Stomach smooth muscle (tissue), 2 donors: ENCODE data around the gene PTDSS2.

ENCODE experiments used
- H3K27ac ChIP-seq: one replicate; pipeline ENCODE4 v1.7.0; 2013; ENCODE audit warnings: mild to moderate bottlenecking, low read length, inconsistent platforms
- H3K27me3 ChIP-seq, 2 donors: one replicate each; pipeline ENCODE4 v1.7.0; 2013; ENCODE audit warnings: low read length in 2 of 2; ENCODE audit not compliant: insufficient read depth in 2 of 2, control insufficient read depth in 1 of 2
- H3K36me3 ChIP-seq, 2 donors: one replicate each; pipeline ENCODE4 v1.7.0; 2013; ENCODE audit warnings: low read length in 2 of 2; ENCODE audit not compliant: control insufficient read depth in 2 of 2, insufficient read depth in 2 of 2
- H3K4me1 ChIP-seq: one replicate; pipeline ENCODE4 v1.7.0; 2013; ENCODE audit warnings: low read length; ENCODE audit not compliant: control insufficient read depth, insufficient read depth
- H3K4me3 ChIP-seq, 2 donors: one replicate each; pipeline ENCODE4 v1.7.0; 2013; ENCODE audit warnings: low read length in 2 of 2
- H3K9ac ChIP-seq, 2 donors: one replicate each; pipeline ENCODE4 v1.7.0; 2013; ENCODE audit warnings: low read length in 2 of 2, mild to moderate bottlenecking in 1 of 2
- H3K9me3 ChIP-seq, 2 donors: one replicate each; pipeline ENCODE4 v1.7.0; 2013; ENCODE audit warnings: low read length in 2 of 2; ENCODE audit not compliant: control insufficient read depth in 2 of 2
- donor health status: healthy.
- donor health status: Pancreatic carcinoma.

PTDSS2 gene

DNA sequence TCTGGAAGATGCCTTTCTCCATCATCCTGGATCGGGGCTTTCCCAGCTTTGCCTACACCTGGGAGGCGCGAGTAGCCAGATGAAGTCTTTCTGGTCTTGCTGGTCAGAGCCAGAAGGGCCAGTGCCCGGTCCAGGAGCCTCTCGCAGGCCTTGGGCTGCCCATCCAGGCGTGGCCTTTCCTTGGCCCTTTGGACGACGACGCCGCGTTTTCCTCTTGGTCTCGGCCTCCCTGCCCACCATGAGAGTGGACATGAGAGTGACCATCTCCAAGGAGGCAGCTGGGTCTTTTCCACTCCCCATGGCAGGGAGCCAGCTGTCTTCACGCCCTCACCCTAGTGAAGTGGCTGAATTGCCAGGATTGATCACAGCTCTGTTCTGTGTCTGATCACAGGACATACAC, 3.5 kb downstream of the PTDSS2 start:
- H3K4me1 ChIP-seq: peaks cover 25% of the 10 kb centered on the region
- no peak overlapping the region for H3K9ac ChIP-seq
- H3K9me3 ChIP-seq: no peaks in the 10 kb centered on the region
- no peak overlapping the region for H3K27ac ChIP-seq
- H3K27me3 ChIP-seq: no peaks in the 10 kb centered on the region
- peaks cover 4 to 13% of the 10 kb centered on the region in 2 donors for H3K36me3 ChIP-seq
- no peak overlapping the region for H3K4me3 ChIP-seq

DNA sequence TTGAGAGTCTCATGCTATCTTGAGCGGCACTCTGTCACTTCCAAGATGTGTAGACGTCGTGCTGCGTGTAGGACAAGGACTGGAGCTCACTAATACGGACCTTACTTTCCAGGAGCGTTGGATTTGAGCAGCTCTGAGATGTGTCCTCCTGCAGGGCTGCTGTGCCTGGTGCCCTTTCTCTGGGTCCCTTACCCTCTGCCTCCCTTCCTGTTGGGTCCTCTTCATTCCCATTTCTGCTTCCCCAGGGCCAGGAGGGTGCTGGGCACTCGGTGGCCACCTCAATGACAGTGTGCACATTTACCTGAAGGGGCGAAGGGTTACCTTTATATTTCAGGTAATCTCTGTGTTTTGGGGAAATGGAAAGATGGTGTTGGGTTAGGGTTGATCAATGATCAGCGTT, 4.0 kb downstream of the PTDSS2 start:
- no peak overlapping the region for H3K27ac ChIP-seq
- H3K4me1 ChIP-seq: peaks cover 22% of the 10 kb centered on the region
- no peaks in the 10 kb centered on the region for H3K27me3 ChIP-seq
- H3K9ac ChIP-seq: no peak overlapping the region
- H3K9me3 ChIP-seq: no peaks in the 10 kb centered on the region
- H3K4me3 ChIP-seq: no peak overlapping the region
- peaks cover 4 to 13% of the 10 kb centered on the region in 2 donors for H3K36me3 ChIP-seq

DNA sequence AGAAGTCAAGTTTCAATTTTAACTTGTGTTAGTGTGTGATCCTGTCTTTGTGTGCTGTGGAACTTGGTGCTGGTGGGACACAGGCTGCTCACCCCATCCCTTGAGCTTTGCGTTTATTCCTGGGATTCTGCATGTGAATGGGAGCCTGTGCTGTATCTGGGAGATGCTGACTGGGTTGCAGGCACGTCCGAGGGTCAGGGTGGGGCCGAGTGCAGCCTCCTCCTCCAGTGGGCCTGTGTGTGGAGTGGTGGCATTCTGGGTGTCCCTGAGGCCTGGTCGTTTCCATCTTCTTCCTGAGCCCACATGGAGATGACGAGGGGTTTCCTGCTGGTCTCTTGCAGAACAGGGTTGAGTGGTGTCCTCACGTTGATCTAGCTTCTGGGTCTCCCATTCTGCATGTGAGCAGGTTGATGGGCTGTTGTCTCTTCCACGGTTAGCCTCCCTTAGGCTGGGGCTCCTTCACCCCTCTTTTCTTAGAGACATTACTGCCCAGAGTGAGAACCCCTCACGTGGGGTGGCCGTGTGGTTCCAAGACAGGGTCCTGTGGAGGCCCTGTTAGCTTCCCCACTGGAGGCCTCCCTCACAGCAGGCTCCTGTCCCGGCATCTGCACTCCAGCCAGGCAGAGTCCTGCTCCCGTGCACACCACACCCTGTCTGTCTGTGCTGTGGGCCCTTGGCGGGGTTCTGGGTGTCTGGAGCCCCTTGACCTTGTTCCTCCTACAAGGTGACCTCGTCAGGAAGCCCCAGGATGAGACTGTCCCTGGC, 4.9 kb downstream of the PTDSS2 start:
- Histone ChIP-seq H3K9ac (no peak overlapping the region), H3K36me3 (peaks cover 4 to 13% of the 10 kb centered on the region in 2 donors), H3K27me3 (no peaks in the 10 kb centered on the region), H3K27ac (no peak overlapping the region), H3K9me3 (no peaks in the 10 kb centered on the region), H3K4me1 (peaks cover 15% of the 10 kb centered on the region), H3K4me3 (no peak overlapping the region)

DNA sequence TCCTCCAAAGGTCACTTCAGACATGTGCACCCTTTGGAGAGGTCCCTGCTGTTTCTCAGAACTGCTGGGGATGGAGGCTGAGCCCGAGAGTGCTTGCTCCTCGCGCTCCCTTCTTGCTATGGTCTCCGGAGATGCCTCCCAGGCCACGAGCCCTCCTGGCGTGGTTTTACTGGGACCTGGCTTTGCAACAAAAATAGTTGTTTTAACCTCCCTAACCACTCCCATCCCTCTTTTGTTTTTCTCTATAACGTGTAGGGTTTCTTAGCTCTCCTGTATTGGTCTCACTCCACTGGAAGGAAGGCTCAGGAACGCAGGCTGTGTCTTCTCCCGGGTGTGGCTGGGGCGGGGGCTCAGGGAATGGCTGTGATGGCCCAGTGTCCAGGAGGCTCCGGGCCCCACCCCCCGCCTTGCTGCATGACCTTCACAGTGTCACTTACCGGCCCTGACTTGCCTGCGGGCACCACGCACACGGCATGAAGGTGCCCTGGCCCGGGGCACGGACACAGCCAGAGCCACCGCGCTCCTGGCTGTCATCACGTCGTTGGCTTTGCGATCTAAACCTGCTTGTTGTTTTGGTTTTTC, 5.6 kb downstream of the PTDSS2 start:
- Histone ChIP-seq H3K4me3 (no peak overlapping the region), H3K4me1 (peaks cover 14% of the 10 kb centered on the region), H3K36me3 (peaks cover 9 to 15% of the 10 kb centered on the region in 2 donors), H3K27me3 (no peaks in the 10 kb centered on the region), H3K9ac (no peak overlapping the region), H3K9me3 (no peaks in the 10 kb centered on the region), H3K27ac (no peak overlapping the region)

DNA sequence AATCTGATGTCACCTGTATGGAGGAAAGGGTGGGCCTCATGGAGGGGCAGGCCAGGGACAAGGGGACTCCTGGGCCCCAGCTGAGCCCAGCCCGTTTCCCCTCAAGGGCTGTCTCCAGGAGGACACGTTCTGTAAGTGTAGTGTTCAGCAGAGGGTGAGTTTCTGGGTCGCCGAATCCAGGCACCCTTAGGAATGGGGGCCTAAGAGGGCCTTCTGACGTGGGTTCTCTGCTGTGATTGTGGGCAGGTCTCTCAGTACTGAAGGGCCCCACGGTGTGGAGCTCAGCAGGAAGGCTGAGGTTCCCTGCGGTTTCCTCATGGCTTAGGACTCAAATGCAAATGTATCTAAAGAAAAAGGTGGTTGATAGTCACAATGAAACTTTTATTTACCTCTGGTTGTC, 6.5 kb downstream of the PTDSS2 start:
- H3K9me3 ChIP-seq: no peaks in the 10 kb centered on the region
- H3K4me3 ChIP-seq: no peak overlapping the region
- no peaks in the 10 kb centered on the region for H3K27me3 ChIP-seq
- no peak overlapping the region for H3K9ac ChIP-seq
- H3K27ac ChIP-seq: no peak overlapping the region
- peaks cover 6% of the 10 kb centered on the region for H3K4me1 ChIP-seq
- peaks cover 17 to 24% of the 10 kb centered on the region in 2 donors for H3K36me3 ChIP-seq

DNA sequence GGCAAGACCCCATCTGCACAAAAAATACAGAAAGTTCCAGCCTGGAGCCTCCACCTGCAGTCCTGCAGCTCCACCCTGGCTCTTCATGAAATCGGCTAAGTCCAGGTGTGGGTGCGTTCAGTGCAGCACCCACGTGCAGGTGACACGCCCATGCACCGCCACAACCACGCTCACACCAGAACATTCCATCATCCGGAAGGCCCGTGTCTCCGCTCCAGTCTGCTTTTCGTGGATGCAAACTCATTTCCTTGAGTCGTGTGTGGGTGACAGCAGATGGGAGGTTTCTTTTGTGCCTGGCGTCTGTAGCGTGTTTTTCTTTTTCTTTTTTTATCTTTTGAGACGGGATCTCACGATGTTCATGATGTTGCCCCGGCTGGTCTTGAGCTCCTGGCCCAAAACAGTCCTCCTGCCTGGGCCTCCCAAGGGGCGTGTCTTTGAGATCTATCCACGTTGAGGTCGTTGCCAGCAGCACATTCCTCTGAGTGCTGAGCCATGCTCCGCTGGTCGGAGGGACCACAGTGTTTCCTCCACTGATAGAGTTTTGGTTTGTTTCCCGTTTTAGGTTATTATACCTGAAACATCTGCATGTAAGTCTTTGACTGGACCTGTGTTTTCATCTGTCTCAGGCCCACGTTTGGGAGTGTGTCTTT, 7.2 kb downstream of the PTDSS2 start:
- no peak overlapping the region for H3K9ac ChIP-seq
- peaks cover 18 to 24% of the 10 kb centered on the region in 2 donors for H3K36me3 ChIP-seq
- H3K27me3 ChIP-seq: no peaks in the 10 kb centered on the region
- H3K27ac ChIP-seq: no peak overlapping the region
- H3K4me1 ChIP-seq: peaks cover 1% of the 10 kb centered on the region
- H3K9me3 ChIP-seq: no peaks in the 10 kb centered on the region
- no peak overlapping the region for H3K4me3 ChIP-seq

DNA sequence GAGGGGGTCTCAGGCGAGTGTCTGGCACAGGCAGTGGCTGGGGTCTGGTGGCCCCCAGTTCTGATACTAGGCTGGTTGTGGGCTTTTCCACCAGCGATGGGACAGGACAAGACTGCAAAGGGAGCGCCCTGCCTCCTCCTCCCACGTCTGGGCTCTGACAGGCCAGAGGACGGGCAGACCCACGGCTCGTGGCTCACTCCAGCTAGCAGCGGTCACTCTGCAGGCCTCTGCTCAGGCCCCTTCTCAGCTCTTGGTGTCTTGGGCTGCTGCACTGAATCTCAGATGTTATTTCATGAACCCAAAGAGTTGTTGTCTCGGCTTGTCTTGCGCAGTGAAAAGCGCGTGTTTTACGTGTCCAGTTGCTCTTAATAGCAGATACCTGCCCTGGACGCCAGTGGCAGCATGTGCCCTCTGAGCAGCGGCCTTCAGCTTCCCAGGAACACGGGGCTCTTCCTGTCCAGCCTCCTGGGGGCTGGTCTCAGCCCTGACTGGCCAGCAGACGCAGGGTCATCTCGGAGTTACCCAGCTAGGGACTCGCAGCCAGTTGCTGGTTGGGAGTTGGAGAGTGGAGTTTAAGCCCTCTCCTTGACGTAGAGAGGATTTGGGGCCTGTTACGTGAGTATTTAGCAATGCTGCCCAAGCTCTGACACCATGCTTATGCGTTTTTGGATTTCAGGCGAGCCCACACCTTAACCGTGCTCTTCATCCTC, 9.6 kb downstream of the PTDSS2 start:
- Histone ChIP-seq H3K27me3 (no peaks in the 10 kb centered on the region), H3K9me3 (no peaks in the 10 kb centered on the region), H3K27ac (no peak overlapping the region), H3K36me3 (peaks cover 11 to 14% of the 10 kb centered on the region in 2 donors), H3K9ac (no peak overlapping the region), H3K4me1 (no peaks in the 10 kb centered on the region), H3K4me3 (no peak overlapping the region)

DNA sequence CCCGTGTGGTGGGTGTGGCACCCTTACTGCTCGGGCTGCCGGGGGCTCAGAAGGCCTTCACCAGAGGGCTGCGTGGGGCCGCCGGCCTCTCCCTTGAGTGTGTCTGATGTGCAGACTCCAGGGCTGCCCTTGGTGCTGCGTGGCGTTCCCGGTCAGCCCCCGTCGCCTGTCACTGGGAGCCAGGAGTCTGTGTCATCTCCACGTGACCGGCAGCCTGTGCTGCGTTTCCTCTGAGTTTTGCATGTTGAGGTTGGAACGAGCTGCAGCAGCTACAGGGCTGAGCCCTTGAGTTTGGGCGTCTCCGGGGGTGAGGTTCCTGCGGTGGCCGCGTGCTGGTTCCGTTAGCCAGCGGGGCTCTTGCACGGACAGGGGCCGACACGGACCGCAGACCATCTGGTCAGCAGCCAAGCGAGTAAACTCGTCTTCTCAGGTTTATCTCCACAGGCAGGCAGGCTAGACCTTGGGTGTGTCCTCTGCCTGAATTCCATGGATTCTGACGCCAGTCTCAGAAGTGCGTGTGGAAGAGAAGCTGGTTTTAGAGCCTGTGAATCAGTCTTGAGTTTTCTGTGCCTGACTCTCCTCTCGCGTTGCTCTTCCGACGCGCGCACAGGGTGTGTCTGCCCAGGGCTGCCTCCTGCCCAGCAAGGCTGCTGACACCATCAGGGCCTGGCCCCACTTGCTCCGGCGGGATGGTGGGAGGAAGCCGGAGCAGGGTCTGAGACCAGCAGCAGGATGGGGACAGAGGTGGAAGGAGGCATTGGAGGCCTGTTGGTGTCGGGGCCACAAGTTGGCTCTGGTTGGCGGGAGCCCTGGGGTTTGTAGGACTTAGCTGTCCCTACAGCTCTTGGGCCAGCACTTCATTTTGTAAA, 10.5 kb downstream of the PTDSS2 start:
- Histone ChIP-seq H3K4me3 (no peak overlapping the region), H3K27ac (no peak overlapping the region), H3K27me3 (no peaks in the 10 kb centered on the region), H3K9ac (no peak overlapping the region), H3K36me3 (peaks cover 13 to 17% of the 10 kb centered on the region in 2 donors), H3K9me3 (no peaks in the 10 kb centered on the region), H3K4me1 (no peaks in the 10 kb centered on the region)

DNA sequence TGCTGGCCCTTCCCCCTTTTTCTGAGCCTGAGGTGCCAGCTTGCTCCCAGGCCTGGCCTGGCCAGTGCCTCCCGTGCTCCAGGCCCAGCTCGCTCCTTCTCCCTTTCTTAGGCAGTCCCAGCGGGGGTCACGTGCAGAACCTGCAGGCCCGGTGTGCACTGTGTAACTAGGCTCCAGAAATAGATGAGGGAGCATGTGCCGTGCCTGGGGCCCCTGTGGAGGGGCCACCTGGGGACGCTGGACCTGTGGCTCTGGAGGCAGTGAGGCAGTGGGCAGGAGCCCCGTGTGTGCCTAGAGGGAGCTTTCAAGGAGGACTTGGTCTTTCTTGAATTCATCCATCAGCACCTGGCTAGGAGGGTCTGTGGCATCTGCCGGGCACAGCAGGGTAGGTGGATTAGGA, 11.5 kb downstream of the PTDSS2 start:
- H3K9ac ChIP-seq: no peak overlapping the region
- H3K27me3 ChIP-seq: no peaks in the 10 kb centered on the region
- H3K9me3 ChIP-seq: no peaks in the 10 kb centered on the region
- peaks cover 13 to 17% of the 10 kb centered on the region in 2 donors for H3K36me3 ChIP-seq
- H3K4me1 ChIP-seq: no peaks in the 10 kb centered on the region
- no peak overlapping the region for H3K27ac ChIP-seq
- H3K4me3 ChIP-seq: no peak overlapping the region
